A673 (cell line): ENCODE results near the gene MYCL.

ENCODE experiments used
- EZH2 ChIP-seq: fragments of 200-600 bp; sonication (generic); IDR thresholded peaks from 2 replicates; pipeline ENCODE4 v1.6.1; 2017; ENCODE audit warnings: borderline replicate concordance, low read depth, mild to moderate bottlenecking, mixed read lengths, antibody characterized with exemption, low read length; ENCODE audit not compliant: poor library complexity, severe bottlenecking
- TF ChIP-seq, protein P1 (sequence below): fragments of 300-800, 200-600 bp; sonication (generic); conservative IDR thresholded peaks from 2 replicates; pipeline ENCODE4 v1.5.1; 2017; ENCODE audit warnings: low read depth, mild to moderate bottlenecking, antibody characterized with exemption, low read length, moderate library complexity, mixed read lengths

DNA sequence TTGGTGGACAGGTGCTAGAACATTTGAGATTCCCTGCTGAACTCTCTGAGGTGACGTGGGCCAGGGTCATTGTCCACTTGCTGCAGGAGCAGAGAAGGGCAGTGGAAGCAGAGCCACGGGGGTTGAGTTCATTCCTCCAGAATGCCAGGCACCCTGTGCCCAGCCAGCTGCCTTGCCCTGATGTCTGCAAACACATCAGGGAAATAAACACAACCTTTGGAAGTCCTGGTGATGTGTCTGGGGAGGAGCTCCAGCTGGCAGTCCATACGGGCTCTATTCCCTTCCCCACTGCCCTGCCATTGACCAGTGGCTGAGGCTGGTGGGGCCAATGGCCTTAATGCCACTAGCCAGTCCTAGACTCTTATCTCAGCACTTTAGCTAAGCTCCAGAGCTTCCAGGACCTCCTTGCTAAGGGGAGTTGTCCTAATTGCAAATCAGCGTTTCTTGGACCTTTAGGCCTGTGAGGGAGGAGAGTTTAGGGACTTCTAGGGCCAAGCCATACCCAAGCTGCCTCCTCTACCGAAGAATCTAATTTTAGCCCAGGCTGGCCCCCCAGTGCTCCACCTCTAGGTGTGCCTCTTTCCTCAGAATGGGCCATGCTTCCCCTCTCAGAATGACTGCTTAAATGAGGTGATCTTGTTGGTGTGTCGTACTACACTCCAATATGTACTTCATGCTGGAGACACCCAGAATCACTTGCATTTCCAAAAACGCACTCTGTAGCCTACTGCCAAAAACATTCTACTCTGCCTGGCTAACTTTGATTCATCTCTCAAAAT lies 27.3 kb upstream of the MYCL start:
- TF ChIP-seq, protein P1, sequence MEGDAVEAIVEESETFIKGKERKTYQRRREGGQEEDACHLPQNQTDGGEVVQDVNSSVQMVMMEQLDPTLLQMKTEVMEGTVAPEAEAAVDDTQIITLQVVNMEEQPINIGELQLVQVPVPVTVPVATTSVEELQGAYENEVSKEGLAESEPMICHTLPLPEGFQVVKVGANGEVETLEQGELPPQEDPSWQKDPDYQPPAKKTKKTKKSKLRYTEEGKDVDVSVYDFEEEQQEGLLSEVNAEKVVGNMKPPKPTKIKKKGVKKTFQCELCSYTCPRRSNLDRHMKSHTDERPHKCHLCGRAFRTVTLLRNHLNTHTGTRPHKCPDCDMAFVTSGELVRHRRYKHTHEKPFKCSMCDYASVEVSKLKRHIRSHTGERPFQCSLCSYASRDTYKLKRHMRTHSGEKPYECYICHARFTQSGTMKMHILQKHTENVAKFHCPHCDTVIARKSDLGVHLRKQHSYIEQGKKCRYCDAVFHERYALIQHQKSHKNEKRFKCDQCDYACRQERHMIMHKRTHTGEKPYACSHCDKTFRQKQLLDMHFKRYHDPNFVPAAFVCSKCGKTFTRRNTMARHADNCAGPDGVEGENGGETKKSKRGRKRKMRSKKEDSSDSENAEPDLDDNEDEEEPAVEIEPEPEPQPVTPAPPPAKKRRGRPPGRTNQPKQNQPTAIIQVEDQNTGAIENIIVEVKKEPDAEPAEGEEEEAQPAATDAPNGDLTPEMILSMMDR = no peak
- TF ChIP-seq EZH2 = no peak
